ENCODE measurements around the gene ACP3.
"Not testable (repeated sequence)": the region's sequence is repeated elsewhere in the genome, so short reads cannot be mapped to it uniquely, and the experiment has no call there.

The ACP3 gene

GRCh38 chr3:132386259-132386658 is 69.1 kb downstream of the ACP3 start:
- DNase-seq (ENCODE audit: low read depth), result no peak
- no peak for TF ChIP-seq CTCF (IDR thresholded peaks at IDR 0.05; ENCODE audit: low read length, missing control alignments)
- H3K4me3 ChIP-seq (replicated peaks; ENCODE audit: low read depth, low read length), result no peak overlapping the region

- DNase-seq (ENCODE audit: low read depth); H3K4me3 ChIP-seq (replicated peaks; ENCODE audit: low read depth, low read length): not testable (repeated sequence)
Measured at GRCh38 chr3:132392675-132393074, 75.5 kb downstream of the ACP3 start.

- no peak for TF ChIP-seq CTCF (IDR thresholded peaks at IDR 0.05; ENCODE audit: low read length, missing control alignments)
- H3K4me3 ChIP-seq (replicated peaks; ENCODE audit: low read depth, low read length), result no peak overlapping the region
- DNase-seq (ENCODE audit: low read depth), result peak; percentile 86
Measured at GRCh38 chr3:132394320-132394719, 77.1 kb downstream of the ACP3 start.

GRCh38 chr3:132395126-132395525 is 77.9 kb downstream of the ACP3 start:
- no peak for DNase-seq (ENCODE audit: low read depth)
- no peak overlapping the region for H3K4me3 ChIP-seq (replicated peaks; ENCODE audit: low read depth, low read length)
- TF ChIP-seq CTCF (IDR thresholded peaks at IDR 0.05; ENCODE audit: low read length, missing control alignments), result no peak

- DNase-seq (ENCODE audit: low read depth), result no peak
- H3K4me3 ChIP-seq (replicated peaks; ENCODE audit: low read depth, low read length), result no peak overlapping the region
- TF ChIP-seq CTCF (IDR thresholded peaks at IDR 0.05; ENCODE audit: low read length, missing control alignments), result no peak
Measured at GRCh38 chr3:132396255-132396654, 79.0 kb downstream of the ACP3 start.

- not testable (repeated sequence) for DNase-seq (ENCODE audit: low read depth); H3K4me3 ChIP-seq (replicated peaks; ENCODE audit: low read depth, low read length)
Measured at GRCh38 chr3:132396776-132397175, 79.6 kb downstream of the ACP3 start.

GRCh38 chr3:132399054-132399929 is 82.1 kb downstream of the ACP3 start:
- peak; percentile 85 for DNase-seq (ENCODE audit: low read depth)
- TF ChIP-seq CTCF (IDR thresholded peaks at IDR 0.05; ENCODE audit: low read length, missing control alignments), result peak; percentile 94

GRCh38 chr3:132401255-132401654 is 84.0 kb downstream of the ACP3 start:
- DNase-seq (ENCODE audit: low read depth), result no peak
- H3K4me3 ChIP-seq (replicated peaks; ENCODE audit: low read depth, low read length), result no peak overlapping the region
- TF ChIP-seq CTCF (IDR thresholded peaks at IDR 0.05; ENCODE audit: low read length, missing control alignments), result no peak

More at GRCh38 chr3:132399054-132399929, 82.1 kb downstream of the ACP3 start:
- H3K4me3 ChIP-seq (replicated peaks; ENCODE audit: low read depth, low read length), result no peak overlapping the region

All from fibroblast of pulmonary artery (primary cell).